Esophagus squamous epithelium (tissue), 4 donors: ENCODE data around the gene UNC79.

Experiments used
- CTCF ChIP-seq, 6 experiments: fragments of 450-650 bp in 4 of 6; fragments of 200-600 bp in 2 of 6; sonication (generic) in 2 of 6; IDR thresholded peaks; one replicate each; pipeline ENCODE4 v1.5.1; 2016 to 2019; ENCODE audit warnings: antibody characterized with exemption in 6 of 6, mild to moderate bottlenecking in 4 of 6, moderate library complexity in 4 of 6
- POLR2A ChIP-seq, 4 donors: fragments of 450-650 bp; IDR thresholded peaks; one replicate each; pipeline ENCODE4 v1.6.1; 2017; ENCODE audit warnings: antibody characterized with exemption in 4 of 4, mild to moderate bottlenecking in 4 of 4, moderate library complexity in 3 of 4

- no peak for TF ChIP-seq POLR2A (IDR thresholded peaks at IDR 0.05)
- no peak for TF ChIP-seq CTCF (IDR thresholded peaks at IDR 0.05)
Observed at GRCh38 chr14:93396456-93396855, 34.3 kb upstream of the UNC79 start.
